ENCODE data around the gene KICS2. TPM values are rescaled to one million over a fixed set of nuclear protein-coding genes. Genes with fewer than 3 reads are reported as not detected.

Gene KICS2
- total RNA-seq = 5.7 and 5.8 TPM in 2 replicates

GRCh38 chr12:64222009-64222765 is at the start of gene KICS2:
Gene KICS2 (minus strand): TSS chr12:64222296. CDS start chr12:64222237, 59 bp downstream.

Other genes starting within 250 kb of the KICS2 start
- 1.3 and 2.3 TPM in 2 replicates for gene C12orf56, start 168.5 kb upstream of the KICS2 start, total RNA-seq
- gene XPOT, start 182.1 kb upstream of the KICS2 start, total RNA-seq = 40.9 and 55.7 TPM in 2 replicates
- 8.2 and 11.2 TPM in 2 replicates for gene TBK1, start 229.8 kb upstream of the KICS2 start, total RNA-seq